Esophagus squamous epithelium (tissue), 4 donors: ENCODE results near the gene KCNB1.

ENCODE experiments used
- CTCF ChIP-seq, 6 experiments: fragments of 450-650 bp in 4 of 6; fragments of 200-600 bp in 2 of 6; sonication (generic) in 2 of 6; IDR thresholded peaks; one replicate each; pipeline ENCODE4 v1.5.1; 2016 to 2019; ENCODE audit warnings: antibody characterized with exemption in 6 of 6, mild to moderate bottlenecking in 4 of 6, moderate library complexity in 4 of 6
- POLR2A ChIP-seq, 4 donors: fragments of 450-650 bp; IDR thresholded peaks; one replicate each; pipeline ENCODE4 v1.6.1; 2017; ENCODE audit warnings: antibody characterized with exemption in 4 of 4, mild to moderate bottlenecking in 4 of 4, moderate library complexity in 3 of 4

DNA sequence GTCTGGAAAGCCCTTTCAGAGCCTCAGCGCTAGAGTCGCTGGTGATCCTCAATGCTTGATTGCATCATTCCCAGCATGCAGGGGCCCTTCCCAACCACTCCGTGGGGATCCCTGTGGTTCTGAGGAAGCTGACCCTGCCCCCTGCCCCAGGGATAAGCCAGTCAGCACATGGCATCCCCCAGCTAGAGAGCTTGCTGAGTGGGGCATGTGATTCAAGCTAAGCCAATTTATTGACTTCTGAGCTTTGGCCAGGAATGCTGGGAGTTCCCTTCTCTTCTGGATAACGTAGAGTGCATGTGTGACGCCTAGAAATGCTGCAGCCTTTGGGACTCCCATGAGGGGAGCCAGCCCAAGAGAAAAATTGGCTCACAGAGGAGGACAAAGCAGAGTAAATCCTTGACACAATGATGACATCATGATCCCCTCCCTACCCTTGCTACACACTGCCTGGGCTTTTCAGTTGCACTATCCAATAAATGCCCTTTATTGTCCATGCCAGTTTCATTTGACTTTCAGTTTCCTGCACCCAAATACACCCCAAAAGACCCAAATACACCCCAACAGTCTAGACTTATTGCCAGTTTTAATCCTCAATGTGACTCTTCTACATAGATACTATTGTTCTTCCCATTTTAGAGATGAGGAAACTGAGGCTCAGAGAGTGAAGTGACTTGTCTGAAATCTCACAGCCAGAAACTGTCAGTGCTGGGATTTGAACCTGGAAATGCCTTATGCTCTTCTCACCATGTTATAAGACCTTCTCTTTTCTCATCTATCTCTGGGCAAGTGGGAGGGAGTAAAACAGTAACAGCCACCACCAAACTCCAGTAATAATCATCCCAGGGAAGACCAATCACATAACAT is 34.3 kb downstream of the KCNB1 start:
- TF ChIP-seq CTCF (IDR thresholded peaks at IDR 0.05): no peak
- TF ChIP-seq POLR2A (IDR thresholded peaks at IDR 0.05): no peak
